ENCODE results near the gene DPP6.

DNA sequence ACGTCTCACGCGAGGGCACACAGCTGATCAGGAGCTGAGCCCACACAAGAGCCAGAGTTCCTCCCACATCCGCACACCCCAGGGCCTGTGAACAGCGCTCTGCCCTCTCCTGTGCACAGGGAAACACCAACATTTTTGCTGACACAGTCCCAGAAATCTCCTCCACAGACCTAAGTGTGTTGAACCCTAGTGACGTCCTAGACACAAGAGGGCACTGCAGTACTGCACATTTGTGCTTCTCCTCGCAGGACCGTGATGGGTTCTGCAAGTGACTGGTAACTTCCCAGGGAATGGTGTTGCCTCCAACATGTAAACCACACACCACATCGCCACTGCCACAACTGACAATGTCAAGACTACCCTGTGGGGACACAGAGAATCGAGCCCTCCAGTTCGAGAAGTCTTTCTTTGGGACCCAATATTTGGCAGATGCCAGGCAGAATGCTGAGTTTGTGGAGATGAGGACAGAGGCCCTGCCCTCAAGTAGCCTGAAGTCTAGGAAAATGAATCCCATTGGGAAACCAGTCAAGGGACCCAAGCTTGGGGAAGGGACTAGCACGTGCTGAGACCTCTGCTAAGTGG lies 780.5 kb downstream of the DPP6 start:
- no peak for TF ChIP-seq EP300 (IDR thresholded peaks at IDR 0.05)
- TF ChIP-seq, protein P1, sequence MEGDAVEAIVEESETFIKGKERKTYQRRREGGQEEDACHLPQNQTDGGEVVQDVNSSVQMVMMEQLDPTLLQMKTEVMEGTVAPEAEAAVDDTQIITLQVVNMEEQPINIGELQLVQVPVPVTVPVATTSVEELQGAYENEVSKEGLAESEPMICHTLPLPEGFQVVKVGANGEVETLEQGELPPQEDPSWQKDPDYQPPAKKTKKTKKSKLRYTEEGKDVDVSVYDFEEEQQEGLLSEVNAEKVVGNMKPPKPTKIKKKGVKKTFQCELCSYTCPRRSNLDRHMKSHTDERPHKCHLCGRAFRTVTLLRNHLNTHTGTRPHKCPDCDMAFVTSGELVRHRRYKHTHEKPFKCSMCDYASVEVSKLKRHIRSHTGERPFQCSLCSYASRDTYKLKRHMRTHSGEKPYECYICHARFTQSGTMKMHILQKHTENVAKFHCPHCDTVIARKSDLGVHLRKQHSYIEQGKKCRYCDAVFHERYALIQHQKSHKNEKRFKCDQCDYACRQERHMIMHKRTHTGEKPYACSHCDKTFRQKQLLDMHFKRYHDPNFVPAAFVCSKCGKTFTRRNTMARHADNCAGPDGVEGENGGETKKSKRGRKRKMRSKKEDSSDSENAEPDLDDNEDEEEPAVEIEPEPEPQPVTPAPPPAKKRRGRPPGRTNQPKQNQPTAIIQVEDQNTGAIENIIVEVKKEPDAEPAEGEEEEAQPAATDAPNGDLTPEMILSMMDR (IDR thresholded peaks at IDR 0.05), result no peak
- TF ChIP-seq POLR2A (IDR thresholded peaks at IDR 0.05), result no peak

Data from ovary (tissue), 3 donors.